ENCODE data around the gene TBPL1. TPM values are rescaled to one million over a fixed set of nuclear protein-coding genes. Genes with fewer than 3 reads are reported as not detected.

TBPL1 gene
- total and polyA plus RNA-seq, 9 of the 15 experiments (the other 6 are each of a cell fraction or from before 2014, with no cell fraction given), result 78.1 to 152 (median 107) TPM

DNA sequence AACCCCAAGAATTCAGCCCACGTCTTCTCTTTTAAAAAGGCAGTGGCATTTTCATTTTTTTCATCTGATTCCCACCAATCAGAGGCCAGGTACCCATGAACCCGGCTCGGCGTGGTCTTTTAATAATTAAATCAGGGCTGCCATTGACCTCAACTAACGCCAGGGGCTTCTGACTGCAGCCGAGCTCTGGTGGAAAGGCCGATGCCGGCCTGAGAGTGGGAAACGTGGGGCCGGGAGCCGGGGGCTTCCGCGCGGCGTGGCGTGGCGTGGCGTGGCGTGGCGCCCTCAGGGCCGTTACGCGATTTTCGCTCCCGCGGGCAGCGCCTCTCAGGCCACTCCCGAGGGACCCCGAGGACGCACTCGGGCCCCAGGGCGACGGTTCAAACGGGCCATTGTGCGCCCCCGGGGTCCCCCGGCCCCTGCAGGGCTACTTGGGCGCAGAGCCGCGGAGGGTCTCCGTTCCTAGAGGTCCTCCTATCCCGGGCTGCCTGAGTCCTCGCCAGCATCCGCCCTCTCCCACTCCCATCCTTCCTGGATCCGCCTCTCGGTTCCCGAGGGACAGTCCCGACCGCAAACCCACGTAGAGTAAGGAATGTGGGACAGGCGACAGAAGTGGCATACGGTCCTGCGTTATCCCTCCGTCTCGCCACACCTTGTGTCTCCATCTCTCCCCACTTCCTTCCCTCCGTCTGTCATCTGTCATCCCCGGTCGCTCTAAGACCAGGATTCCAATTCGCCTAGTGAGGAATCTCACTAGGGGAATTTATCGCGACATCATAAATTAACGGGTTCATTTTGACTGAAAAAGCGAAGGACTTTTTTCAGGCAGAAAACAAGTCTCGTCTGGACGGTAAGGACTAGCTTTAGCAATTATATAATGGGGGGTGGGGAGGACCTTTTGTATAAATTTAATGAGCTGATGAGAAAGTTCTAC is 876 bp upstream of the TBPL1 start (continued):
- TF ChIP-seq NR2C1 (IDR thresholded peaks at IDR 0.05) (no peak), NR2C1 (tag; IDR thresholded peaks at IDR 0.05) (no peak), GTF2E2 (tag; IDR thresholded peaks at IDR 0.05) (no peak; the same call in 1 of the 2 replicates), JUNB (CRISPR knock-in tag; conservative IDR thresholded peaks at IDR 0.05) (no peak), SP2 (IDR thresholded peaks at IDR 0.05; ENCODE audit: extremely low read depth, low read depth, low read length, poor library complexity, severe bottlenecking) (no peak), GTF2A2 (tag; IDR thresholded peaks at IDR 0.05) (no peak), PML (IDR thresholded peaks at IDR 0.05; ENCODE audit: low read length) (0 out of 2 replicates have a peak, but pooled peaks have one; percentile 13), PURB (CRISPR knock-in tag; IDR thresholded peaks at IDR 0.05; ENCODE audit: low read depth) (no peak), ZNF324 (CRISPR knock-in tag; IDR thresholded peaks at IDR 0.05) (no peak), NFRKB (IDR thresholded peaks at IDR 0.05; ENCODE audit: low read depth) (0 out of 2 replicates have a peak, but pooled peaks have one; percentile 25), SMAD4 (CRISPR knock-in tag; conservative IDR thresholded peaks at IDR 0.05) (no peak), ZC3H8 (IDR thresholded peaks at IDR 0.05) (no peak), PHTF2 (CRISPR knock-in tag; IDR thresholded peaks at IDR 0.05) (no peak), ZNF444 (CRISPR knock-in tag; IDR thresholded peaks at IDR 0.05) (no peak), ZNF384 (IDR thresholded peaks at IDR 0.05; ENCODE audit: low read depth, low read length) (peak; percentile 62), ZNF23 (CRISPR knock-in tag; IDR thresholded peaks at IDR 0.05) (no peak), ZNF76 (CRISPR knock-in tag; IDR thresholded peaks at IDR 0.05; ENCODE audit: borderline replicate concordance) (no peak), CHD2 (IDR thresholded peaks at IDR 0.05; ENCODE audit: low read depth, low read length) (peak; percentile 61; the same call in 1 of the 2 replicates)
- TF ChIP-seq, protein P1, sequence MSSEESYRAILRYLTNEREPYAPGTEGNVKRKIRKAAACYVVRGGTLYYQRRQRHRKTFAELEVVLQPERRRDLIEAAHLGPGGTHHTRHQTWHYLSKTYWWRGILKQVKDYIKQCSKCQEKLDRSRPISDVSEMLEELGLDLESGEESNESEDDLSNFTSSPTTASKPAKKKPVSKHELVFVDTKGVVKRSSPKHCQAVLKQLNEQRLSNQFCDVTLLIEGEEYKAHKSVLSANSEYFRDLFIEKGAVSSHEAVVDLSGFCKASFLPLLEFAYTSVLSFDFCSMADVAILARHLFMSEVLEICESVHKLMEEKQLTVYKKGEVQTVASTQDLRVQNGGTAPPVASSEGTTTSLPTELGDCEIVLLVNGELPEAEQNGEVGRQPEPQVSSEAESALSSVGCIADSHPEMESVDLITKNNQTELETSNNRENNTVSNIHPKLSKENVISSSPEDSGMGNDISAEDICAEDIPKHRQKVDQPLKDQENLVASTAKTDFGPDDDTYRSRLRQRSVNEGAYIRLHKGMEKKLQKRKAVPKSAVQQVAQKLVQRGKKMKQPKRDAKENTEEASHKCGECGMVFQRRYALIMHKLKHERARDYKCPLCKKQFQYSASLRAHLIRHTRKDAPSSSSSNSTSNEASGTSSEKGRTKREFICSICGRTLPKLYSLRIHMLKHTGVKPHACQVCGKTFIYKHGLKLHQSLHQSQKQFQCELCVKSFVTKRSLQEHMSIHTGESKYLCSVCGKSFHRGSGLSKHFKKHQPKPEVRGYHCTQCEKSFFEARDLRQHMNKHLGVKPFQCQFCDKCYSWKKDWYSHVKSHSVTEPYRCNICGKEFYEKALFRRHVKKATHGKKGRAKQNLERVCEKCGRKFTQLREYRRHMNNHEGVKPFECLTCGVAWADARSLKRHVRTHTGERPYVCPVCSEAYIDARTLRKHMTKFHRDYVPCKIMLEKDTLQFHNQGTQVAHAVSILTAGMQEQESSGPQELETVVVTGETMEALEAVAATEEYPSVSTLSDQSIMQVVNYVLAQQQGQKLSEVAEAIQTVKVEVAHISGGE (CRISPR knock-in tag; IDR thresholded peaks at IDR 0.05), result no peak
- TF ChIP-seq, protein P2, sequence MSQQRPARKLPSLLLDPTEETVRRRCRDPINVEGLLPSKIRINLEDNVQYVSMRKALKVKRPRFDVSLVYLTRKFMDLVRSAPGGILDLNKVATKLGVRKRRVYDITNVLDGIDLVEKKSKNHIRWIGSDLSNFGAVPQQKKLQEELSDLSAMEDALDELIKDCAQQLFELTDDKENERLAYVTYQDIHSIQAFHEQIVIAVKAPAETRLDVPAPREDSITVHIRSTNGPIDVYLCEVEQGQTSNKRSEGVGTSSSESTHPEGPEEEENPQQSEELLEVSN (IDR thresholded peaks at IDR 0.05; ENCODE audit: borderline replicate concordance in 1 of 2, extremely low read depth in 1 of 2, insufficient read depth in 1 of 2, insufficient read length in 1 of 2, low read depth in 1 of 2, low read length in 1 of 2, poor library complexity in 1 of 2, severe bottlenecking in 1 of 2), result peak in 1 of 2 experiments; percentile 51

Data from K562 (cell line).